Colonic mucosa (tissue), 4 donors: Measurements from ENCODE around the gene OLFM3. TPM values are rescaled to one million over a fixed set of nuclear protein-coding genes. Genes with fewer than 3 reads are reported as not detected.

Experiments
- DNase-seq: peaks from one replicate; pipeline ENCODE4 v3.0.0-alpha.2; 2020
- H3K27ac ChIP-seq: fragments of 200-600 bp; one replicate; pipeline ENCODE4 v1.8.0; 2021
- H3K27me3 ChIP-seq: fragments of 200-600 bp; one replicate; pipeline ENCODE4 v1.8.0; 2021
- H3K36me3 ChIP-seq: fragments of 200-600 bp; one replicate; pipeline ENCODE4 v1.8.0; 2021
- H3K4me1 ChIP-seq: fragments of 200-600 bp; one replicate; pipeline ENCODE4 v1.8.0; 2021; ENCODE audit warnings: mild to moderate bottlenecking
- H3K4me3 ChIP-seq: fragments of 200-600 bp; one replicate; pipeline ENCODE4 v1.8.0; 2021
- H3K9ac ChIP-seq, 2 donors: one replicate each; pipeline ENCODE4 v1.7.0; 2013; ENCODE audit warnings: control low read depth in 2 of 2, low read depth in 2 of 2, low read length in 2 of 2
- H3K9me3 ChIP-seq: fragments of 200-600 bp; one replicate; pipeline ENCODE4 v1.8.0; 2021
- intact Hi-C: fragments of 100-400 bp; cut with DNase I; formaldehyde crosslinking; loops from one replicate; pipeline ENCODE4 v1.14.1; 2022
- total RNA-seq, 2 donors: library from RNA; stranded (reverse); fragmentation: NEBNext Ultra II Directional in 1 of 2; extraction: Animal tissue kit (Norgen Biotek cat#: 25700) in 1 of 2; gene quantifications; one replicate each; pipeline ENCODE4 v1.2.1, GENCODE V29; 2021
- TF ChIP-seq, protein P1 (sequence below): fragments of 200-600 bp; IDR thresholded peaks from one replicate; pipeline ENCODE4 v1.8.0; 2022; ENCODE audit warnings: antibody characterized with exemption, mild to moderate bottlenecking
- donor health status: healthy.
- donor health status: DM: no; HTN: no; CAD: no.
- donor health status: DM: no; HTN: no; CAD: no.

OLFM3 gene
- total RNA-seq, 2 donors from 2014 or later: 0.37 TPM; not detected in 1

DNA sequence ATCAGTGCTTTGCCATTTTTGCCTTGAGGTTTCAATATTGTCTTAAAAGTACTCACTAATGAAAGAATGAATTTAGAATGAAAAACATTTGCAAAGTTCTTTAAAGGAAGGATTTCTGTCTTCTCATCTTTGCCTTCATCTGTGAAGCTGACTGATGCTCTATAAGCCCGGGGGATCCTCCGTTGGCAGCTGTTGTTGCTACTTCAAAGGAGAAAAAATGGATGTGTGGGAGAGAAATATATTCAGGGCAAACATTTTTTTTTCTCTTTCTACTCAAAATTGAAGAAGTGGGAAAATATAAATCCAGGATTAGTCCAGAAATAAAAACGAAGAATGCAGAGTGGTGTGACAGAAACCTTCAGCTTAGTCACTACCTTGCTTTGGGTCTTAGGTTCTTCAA lies 142.5 kb downstream of the OLFM3 start:
- Histone ChIP-seq H3K9me3 (no peaks in the 10 kb centered on the region), H3K27me3 (no peaks in the 10 kb centered on the region), H3K9ac (no peak overlapping the region), H3K4me1 (no peaks in the 10 kb centered on the region), H3K4me3 (no peak overlapping the region), H3K36me3 (no peaks in the 10 kb centered on the region), H3K27ac (no peak overlapping the region)
- intact Hi-C loops: no loop called here
- DNase-seq: no peak
- TF ChIP-seq, protein P1, sequence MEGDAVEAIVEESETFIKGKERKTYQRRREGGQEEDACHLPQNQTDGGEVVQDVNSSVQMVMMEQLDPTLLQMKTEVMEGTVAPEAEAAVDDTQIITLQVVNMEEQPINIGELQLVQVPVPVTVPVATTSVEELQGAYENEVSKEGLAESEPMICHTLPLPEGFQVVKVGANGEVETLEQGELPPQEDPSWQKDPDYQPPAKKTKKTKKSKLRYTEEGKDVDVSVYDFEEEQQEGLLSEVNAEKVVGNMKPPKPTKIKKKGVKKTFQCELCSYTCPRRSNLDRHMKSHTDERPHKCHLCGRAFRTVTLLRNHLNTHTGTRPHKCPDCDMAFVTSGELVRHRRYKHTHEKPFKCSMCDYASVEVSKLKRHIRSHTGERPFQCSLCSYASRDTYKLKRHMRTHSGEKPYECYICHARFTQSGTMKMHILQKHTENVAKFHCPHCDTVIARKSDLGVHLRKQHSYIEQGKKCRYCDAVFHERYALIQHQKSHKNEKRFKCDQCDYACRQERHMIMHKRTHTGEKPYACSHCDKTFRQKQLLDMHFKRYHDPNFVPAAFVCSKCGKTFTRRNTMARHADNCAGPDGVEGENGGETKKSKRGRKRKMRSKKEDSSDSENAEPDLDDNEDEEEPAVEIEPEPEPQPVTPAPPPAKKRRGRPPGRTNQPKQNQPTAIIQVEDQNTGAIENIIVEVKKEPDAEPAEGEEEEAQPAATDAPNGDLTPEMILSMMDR: no peak

DNA sequence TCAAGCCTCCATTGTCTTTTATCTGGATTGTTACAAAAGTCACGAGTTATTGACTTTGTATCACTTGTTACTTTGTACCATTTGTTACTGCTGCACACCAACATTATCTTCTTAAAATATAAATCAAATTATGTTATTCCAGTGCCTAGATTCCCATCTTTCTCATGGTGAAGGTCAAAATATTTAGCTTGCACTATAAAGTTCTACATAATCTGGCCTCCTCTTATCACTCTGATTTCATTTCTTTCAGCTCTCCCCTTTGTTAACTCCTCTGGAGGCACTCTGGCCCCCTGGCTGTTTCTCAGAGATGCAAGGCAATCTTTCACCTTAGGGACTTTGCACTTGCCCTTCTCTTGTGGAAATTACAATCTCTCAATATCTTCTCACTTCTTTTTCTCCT lies 143.8 kb downstream of the OLFM3 start:
- no peaks in the 10 kb centered on the region for H3K4me1 ChIP-seq
- H3K36me3 ChIP-seq: no peaks in the 10 kb centered on the region
- no peak for DNase-seq
- H3K9me3 ChIP-seq: no peaks in the 10 kb centered on the region
- H3K4me3 ChIP-seq: no peak overlapping the region
- no peak overlapping the region for H3K9ac ChIP-seq
- H3K27ac ChIP-seq: no peak overlapping the region
- TF ChIP-seq, protein P1: no peak
- H3K27me3 ChIP-seq: no peaks in the 10 kb centered on the region
- intact Hi-C loops: no loop called here

DNA sequence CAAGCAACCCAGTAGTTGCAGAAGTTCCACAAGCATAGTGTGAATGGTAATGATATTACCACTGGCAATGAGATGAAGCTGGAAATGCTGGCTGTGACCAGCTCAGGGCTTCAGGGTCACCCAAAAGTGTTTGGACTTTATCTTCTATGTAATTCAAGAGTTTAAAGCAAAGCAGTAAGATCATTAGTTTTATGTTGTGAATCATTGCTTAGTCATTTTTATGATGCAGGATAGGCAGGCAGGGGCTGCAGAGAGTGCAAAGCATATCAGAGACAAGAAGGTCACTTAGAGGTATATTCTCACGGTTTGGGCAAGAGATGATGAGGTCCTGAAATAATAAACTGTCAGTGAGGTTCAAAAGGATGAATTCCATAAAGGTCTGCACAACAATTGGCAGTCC lies 147.4 kb downstream of the OLFM3 start:
- Histone ChIP-seq H3K36me3 (no peaks in the 10 kb centered on the region), H3K27me3 (no peaks in the 10 kb centered on the region), H3K4me1 (no peaks in the 10 kb centered on the region), H3K27ac (no peak overlapping the region), H3K9ac (no peak overlapping the region), H3K9me3 (no peaks in the 10 kb centered on the region), H3K4me3 (no peak overlapping the region)
- no peak for DNase-seq
- intact Hi-C loops: no loop called here
- TF ChIP-seq, protein P1: no peak

DNA sequence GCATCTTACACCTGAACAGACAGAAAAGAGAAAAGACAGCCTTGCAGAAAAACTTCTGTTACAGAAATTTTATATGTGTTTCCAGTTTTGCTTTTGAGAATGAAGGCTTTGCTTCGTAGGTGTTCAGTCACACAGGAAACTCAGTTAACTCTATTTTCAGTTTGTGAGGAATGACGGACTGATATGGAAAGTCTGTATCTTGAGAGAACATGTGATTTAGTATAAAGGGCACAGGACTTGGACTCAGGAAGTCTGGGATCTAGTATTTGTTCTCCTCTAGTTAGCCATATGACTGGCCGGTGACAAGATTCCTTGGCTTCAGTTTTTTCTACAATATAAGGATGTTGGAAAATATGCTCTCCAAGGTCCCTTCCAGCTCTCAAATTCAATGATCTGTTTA lies 149.1 kb downstream of the OLFM3 start:
- Histone ChIP-seq H3K9me3 (no peaks in the 10 kb centered on the region), H3K36me3 (no peaks in the 10 kb centered on the region), H3K9ac (no peak overlapping the region), H3K4me1 (no peaks in the 10 kb centered on the region), H3K4me3 (no peak overlapping the region), H3K27ac (no peak overlapping the region), H3K27me3 (no peaks in the 10 kb centered on the region)
- TF ChIP-seq, protein P1: no peak
- DNase-seq: no peak
- intact Hi-C loops: no loop called here

DNA sequence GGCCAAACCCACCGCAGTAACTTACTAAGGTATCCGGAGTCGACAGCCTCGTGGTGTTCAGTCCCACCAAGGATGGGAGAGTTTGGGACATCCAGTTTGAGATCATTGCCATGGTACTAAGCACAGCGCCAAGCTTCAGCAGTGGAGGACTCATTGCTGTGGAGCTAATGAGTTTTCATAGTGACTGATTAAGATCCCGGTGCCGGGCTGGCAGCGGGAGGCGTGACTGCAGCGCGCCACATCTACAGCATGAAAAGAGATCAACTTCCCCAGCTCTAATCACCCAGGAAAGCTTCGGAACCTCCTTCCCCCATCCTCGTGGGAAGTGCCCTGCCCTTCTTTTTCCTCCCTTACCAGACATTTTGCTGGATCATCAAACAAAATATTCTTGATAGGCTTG lies 149.9 kb downstream of the OLFM3 start:
- TF ChIP-seq, protein P1: no peak
- DNase-seq: no peak
- Histone ChIP-seq H3K9me3 (no peaks in the 10 kb centered on the region), H3K4me3 (no peak overlapping the region), H3K36me3 (no peaks in the 10 kb centered on the region), H3K9ac (no peak overlapping the region), H3K27ac (no peak overlapping the region), H3K4me1 (no peaks in the 10 kb centered on the region), H3K27me3 (no peaks in the 10 kb centered on the region)
- intact Hi-C loops: no loop called here

DNA sequence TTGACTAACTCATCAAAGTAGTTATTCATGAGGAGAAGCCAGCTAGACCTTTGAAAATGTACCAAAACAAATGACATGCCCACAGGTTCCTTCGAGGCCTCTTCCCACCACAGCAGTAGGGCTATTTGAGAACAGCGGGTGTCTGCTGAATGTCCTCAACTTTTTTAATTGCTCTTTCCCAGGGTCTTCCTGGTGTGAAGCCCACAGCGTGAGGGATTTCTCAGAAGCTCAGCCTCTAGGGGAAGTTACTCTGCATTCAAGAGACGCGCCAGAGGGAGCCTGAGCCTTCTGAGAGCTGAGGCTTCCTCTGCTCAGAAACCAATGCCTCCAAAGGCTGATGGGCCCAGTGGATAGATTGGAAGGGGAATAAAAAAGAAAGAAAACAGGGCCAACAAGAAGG lies 153.6 kb downstream of the OLFM3 start:
- Histone ChIP-seq H3K9me3 (no peaks in the 10 kb centered on the region), H3K9ac (no peak overlapping the region), H3K27me3 (no peaks in the 10 kb centered on the region), H3K4me3 (no peak overlapping the region), H3K36me3 (no peaks in the 10 kb centered on the region), H3K4me1 (no peaks in the 10 kb centered on the region), H3K27ac (no peak overlapping the region)
- TF ChIP-seq, protein P1: no peak
- no peak for DNase-seq
- intact Hi-C loops: no loop called here
